Esophagus squamous epithelium (tissue), 4 donors: ENCODE data around the gene RNF223.

Experiments
- POLR2A ChIP-seq, 4 donors: fragments of 450-650 bp; IDR thresholded peaks; one replicate each; pipeline ENCODE4 v1.6.1; 2017; ENCODE audit warnings: antibody characterized with exemption in 4 of 4, mild to moderate bottlenecking in 4 of 4, moderate library complexity in 3 of 4
- TF ChIP-seq, protein P1 (sequence below), 6 experiments: fragments of 450-650 bp in 4 of 6; fragments of 200-600 bp in 2 of 6; sonication (generic) in 2 of 6; IDR thresholded peaks; one replicate each; pipeline ENCODE4 v1.5.1; 2016 to 2019; ENCODE audit warnings: antibody characterized with exemption in 6 of 6, mild to moderate bottlenecking in 4 of 6, moderate library complexity in 4 of 6

DNA sequence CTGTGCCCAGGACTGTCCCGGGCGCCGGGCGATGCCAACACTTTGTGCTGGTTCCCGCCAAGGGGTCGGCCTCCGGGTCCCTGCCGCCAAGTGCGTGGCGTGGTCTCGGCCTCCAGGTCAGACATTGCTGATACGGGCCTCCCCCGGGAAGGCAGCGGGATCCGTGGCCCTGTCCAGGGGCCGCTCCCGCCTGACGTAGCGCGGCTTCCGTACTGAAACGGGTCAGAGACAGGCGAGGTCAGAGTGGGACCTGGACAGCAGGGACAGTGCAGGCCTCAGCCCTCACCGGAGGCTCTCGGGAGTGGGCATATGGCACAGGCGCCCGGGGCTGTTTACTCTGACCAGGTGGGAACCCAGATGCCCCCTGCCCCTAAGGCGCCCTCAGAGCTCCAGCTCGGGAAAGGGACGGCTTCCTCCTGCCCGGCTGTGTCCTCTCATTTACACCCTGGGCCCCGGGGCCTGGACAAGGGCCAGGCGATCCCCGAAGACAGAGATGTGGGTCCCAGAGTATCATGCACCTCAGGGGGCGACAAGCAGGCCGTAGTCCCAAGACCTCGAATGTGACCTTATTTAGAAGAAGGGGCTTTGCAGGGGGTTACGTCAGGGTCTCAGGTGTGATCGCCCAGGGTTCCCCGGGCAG, 8.8 kb upstream of the RNF223 start:
- TF ChIP-seq, protein P1, sequence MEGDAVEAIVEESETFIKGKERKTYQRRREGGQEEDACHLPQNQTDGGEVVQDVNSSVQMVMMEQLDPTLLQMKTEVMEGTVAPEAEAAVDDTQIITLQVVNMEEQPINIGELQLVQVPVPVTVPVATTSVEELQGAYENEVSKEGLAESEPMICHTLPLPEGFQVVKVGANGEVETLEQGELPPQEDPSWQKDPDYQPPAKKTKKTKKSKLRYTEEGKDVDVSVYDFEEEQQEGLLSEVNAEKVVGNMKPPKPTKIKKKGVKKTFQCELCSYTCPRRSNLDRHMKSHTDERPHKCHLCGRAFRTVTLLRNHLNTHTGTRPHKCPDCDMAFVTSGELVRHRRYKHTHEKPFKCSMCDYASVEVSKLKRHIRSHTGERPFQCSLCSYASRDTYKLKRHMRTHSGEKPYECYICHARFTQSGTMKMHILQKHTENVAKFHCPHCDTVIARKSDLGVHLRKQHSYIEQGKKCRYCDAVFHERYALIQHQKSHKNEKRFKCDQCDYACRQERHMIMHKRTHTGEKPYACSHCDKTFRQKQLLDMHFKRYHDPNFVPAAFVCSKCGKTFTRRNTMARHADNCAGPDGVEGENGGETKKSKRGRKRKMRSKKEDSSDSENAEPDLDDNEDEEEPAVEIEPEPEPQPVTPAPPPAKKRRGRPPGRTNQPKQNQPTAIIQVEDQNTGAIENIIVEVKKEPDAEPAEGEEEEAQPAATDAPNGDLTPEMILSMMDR (IDR thresholded peaks at IDR 0.05), result no peak
- no peak for TF ChIP-seq POLR2A (IDR thresholded peaks at IDR 0.05)
